Head of caudate nucleus (tissue), 42 donors: ENCODE data around the gene KCNK17.

Source experiments
- DNase-seq, 42 donors: peaks; one replicate each; pipeline versions ENCODE4 v3.0.0 to v3.0.0-alpha.2; 2020 to 2021; ENCODE audit warnings: mixed read lengths in 7 of 42
- intact Hi-C: fragments of 100-400 bp; cut with DNase I; formaldehyde crosslinking; loops from one replicate; pipeline ENCODE4 v1.15.0; 2022

KCNK17 gene

GRCh38 chr6:39339868-39340550, 25.8 kb upstream of the KCNK17 start:
- no peak for DNase-seq
- intact Hi-C loops, result no loop called here

GRCh38 chr6:39339096-39339867, 25.1 kb upstream of the KCNK17 start:
- no peak for DNase-seq
- intact Hi-C loops, result no loop called here

GRCh38 chr6:39338397-39338796, 24.2 kb upstream of the KCNK17 start:
- intact Hi-C loops, result no loop called here

GRCh38 chr6:39335780-39336545, 21.7 kb upstream of the KCNK17 start:
- DNase-seq, result peak in 22 of 42 donors; percentile 20 to 59 (median 38)
- intact Hi-C loops, result no loop called here

More at GRCh38 chr6:39338397-39338796, 24.2 kb upstream of the KCNK17 start:
- peak in 1 of 42 donors; percentile 13 for DNase-seq

- DNase-seq, result no peak
- intact Hi-C loops, result no loop called here
These were observed 19.6 kb upstream of the KCNK17 start for GRCh38 chr6:39333644-39334438.

- intact Hi-C loops, result no loop called here
- peak in 24 of 42 donors; percentile 7 to 61 (median 42) for DNase-seq
These were observed 16.3 kb upstream of the KCNK17 start for GRCh38 chr6:39330476-39330875.

- intact Hi-C loops, result no loop called here
- DNase-seq, result peak in 3 of 42 donors; percentile 17 to 20 (median 20)
These were observed 15.8 kb upstream of the KCNK17 start for GRCh38 chr6:39330057-39330456.

- intact Hi-C loops, result no loop called here
- DNase-seq, result no peak
These were observed 13.8 kb upstream of the KCNK17 start for GRCh38 chr6:39328066-39328465.

- no peak for DNase-seq
- intact Hi-C loops, result no loop called here
These were observed 13.3 kb upstream of the KCNK17 start for GRCh38 chr6:39327507-39327906.

- intact Hi-C loops, result no loop called here
These were observed 8.2 kb upstream of the KCNK17 start, which contains the start of gene KCNK16 for GRCh38 chr6:39322306-39322850. Gene KCNK16, minus strand, starts transcription at chr6:39322702. Its CDS starts 162 bp downstream, at chr6:39322540.

GRCh38 chr6:39321761-39322160, 7.5 kb upstream of the KCNK17 start:
- intact Hi-C loops, result no loop called here
- DNase-seq, result no peak

More at GRCh38 chr6:39322306-39322850, 8.2 kb upstream of the KCNK17 start, which contains the start of gene KCNK16:
- no peak for DNase-seq

GRCh38 chr6:39320363-39320984, 6.3 kb upstream of the KCNK17 start:
- no peak for DNase-seq
- intact Hi-C loops, result no loop called here

GRCh38 chr6:39319621-39320362, 5.6 kb upstream of the KCNK17 start:
- intact Hi-C loops, result no loop called here
- DNase-seq, result no peak

GRCh38 chr6:39317256-39317655, 3.0 kb upstream of the KCNK17 start:
- DNase-seq, result no peak
- intact Hi-C loops, result no loop called here

GRCh38 chr6:39313526-39314272, 520 bp downstream of the KCNK17 start:
- intact Hi-C loops, result no loop called here

GRCh38 chr6:39312912-39313525, 1.2 kb downstream of the KCNK17 start:
- peak in 4 of 42 donors; percentile 6 to 15 (median 12) for DNase-seq
- intact Hi-C loops, result no loop called here

More at GRCh38 chr6:39313526-39314272, 520 bp downstream of the KCNK17 start:
- no peak for DNase-seq
